ENCODE measurements around the gene PDLIM7.

- TF ChIP-seq CTCF (IDR thresholded peaks at IDR 0.05), result no peak
- TF ChIP-seq POLR2A (IDR thresholded peaks at IDR 0.05), result no peak
Observed at GRCh38 chr5:177539411-177539810, 42.0 kb upstream of the PDLIM7 start.

All from vagina (tissue), 2 donors.